DMS 273 treated with DMSO at 0.1 percent for 48 hours (cell line): ENCODE results near the gene SPTBN5.

ENCODE experiments used
- DNase-seq: peaks from one replicate; lab custom pipeline; 2025; lab: John Stamatoyannopoulos, UW

The SPTBN5 gene

GRCh38 chr15:41903782-41904181, 9.9 kb upstream of the SPTBN5 start:
- no peak for DNase-seq

DNA sequence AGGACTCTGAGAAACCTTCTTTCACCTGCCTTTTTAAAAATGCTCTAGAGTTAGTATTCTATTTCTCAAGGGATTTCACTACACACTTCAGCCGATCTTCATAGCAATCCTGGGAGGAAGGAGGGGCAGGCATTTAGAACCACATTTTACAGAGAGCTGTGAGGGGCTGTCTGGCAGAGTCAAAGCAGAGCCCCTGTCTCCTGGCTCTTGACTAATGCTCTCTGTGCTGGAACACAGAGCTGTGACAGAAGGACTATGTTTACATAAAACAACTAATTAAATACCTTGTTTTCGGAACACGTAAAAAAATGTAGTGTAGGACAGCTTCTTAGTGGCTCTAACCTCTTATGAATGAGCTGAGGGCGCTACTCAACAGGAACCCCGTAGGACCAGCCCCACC, 7.6 kb upstream of the SPTBN5 start:
- DNase-seq: no peak

DNA sequence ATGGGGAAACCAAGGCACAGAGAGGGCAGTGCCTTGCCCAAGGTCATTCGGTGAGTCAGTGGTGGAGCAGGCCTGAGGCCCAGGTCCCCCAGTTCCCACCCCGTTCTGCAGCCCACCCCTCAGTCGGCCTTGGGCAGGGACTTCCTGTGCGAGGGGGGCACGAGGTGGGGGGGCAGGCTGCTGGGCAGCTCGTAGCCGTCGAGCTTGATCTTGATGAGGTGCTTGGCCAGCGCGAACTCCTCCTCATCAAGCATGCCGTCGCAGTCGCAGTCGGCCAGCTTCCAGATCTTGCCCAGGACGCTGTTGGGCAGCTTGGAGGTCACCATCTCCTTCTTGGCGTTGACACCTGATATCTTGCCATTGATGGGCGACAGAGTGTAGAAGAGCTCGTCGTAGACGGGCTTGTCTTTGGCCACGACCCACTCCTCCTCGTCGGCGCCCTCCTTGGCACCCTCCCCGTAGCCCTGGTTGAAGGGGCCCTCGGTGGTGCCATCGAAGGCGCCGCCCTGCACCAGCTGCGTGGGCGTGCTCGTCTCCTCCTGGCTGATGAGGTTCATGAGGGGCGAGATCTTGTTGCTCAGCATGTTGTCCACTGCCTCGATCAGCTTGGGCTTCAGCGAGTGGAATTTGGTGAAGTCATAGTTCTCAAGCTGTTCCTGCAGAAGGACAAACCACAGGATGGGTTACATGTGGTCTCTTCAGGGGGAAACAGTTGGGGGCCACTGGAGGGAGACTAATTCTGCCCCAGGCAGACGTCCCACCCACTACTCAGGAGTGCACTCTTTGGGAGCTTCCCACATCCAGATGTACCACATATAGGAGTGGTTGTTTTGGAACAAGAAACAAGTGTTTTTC, 6.9 kb upstream of the SPTBN5 start:
- DNase-seq: peak; percentile 58

DNA sequence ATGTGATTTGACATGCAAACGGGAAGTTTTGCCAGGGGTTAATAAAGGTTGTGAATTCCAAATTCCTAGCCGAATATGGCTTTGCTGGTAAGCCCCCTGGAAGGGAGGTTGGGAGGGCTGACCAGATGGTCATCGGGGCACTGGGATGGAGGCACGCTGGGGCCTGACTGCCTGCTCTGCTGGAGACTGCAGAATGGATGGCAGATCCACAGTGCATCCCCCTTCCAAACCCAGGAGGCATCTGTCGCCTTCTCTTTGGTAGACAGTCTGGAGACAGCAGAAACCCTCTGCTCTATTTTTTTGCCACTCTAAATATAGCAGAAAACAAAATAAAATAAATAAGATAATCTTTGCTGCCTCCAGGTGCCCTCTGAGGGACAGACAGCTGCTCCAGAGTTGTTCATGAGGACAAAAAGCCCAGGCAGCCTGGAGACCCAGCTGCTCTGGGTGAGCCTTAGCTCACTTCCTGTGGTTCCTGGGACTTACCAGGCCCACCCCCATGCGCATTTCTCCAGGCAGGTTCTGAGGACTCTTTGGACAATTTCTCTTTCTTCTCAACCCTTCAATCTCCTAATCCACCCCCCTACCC, 6.1 kb upstream of the SPTBN5 start:
- DNase-seq: peak; percentile 82

- peak; percentile 67 for DNase-seq
These were observed 3.5 kb upstream of the SPTBN5 start for GRCh38 chr15:41897363-41897799.

DNA sequence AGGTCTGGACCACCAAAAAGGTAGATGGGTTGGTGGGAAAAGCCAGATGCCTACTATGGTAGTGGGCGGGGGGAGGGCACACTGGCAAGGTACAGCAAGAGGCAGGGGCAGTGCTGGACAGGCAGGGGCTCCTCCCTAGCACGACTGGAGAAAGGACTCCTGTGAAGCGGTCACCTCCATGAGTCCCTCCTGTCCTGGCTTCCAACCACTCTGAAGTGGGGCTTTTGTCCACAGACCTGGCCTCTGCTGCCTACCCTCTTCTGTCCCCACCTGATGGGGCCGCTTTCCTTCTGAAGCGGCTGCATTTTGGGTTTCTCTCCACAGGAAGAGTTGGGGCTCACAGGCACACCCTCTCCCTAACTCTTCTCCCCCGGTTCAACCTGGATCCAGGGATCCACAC, 2.7 kb upstream of the SPTBN5 start:
- DNase-seq: no peak

GRCh38 chr15:41895957-41896356, 2.1 kb upstream of the SPTBN5 start:
- no peak for DNase-seq

- no peak for DNase-seq
These were observed 1.6 kb upstream of the SPTBN5 start for GRCh38 chr15:41895491-41895890.

- DNase-seq: no peak
These were observed 1.1 kb upstream of the SPTBN5 start for GRCh38 chr15:41894791-41895463.

- no peak for DNase-seq
These were observed 468 bp upstream of the SPTBN5 start for GRCh38 chr15:41894251-41894790.

GRCh38 chr15:41892621-41893421, 1.0 kb downstream of the SPTBN5 start:
- DNase-seq: no peak

- no peak for DNase-seq
These were observed 1.9 kb downstream of the SPTBN5 start for GRCh38 chr15:41891946-41892345.

GRCh38 chr15:41891226-41891625, 2.6 kb downstream of the SPTBN5 start:
- DNase-seq: no peak

- no peak for DNase-seq
These were observed 3.7 kb downstream of the SPTBN5 start for GRCh38 chr15:41890050-41890690.

DNA sequence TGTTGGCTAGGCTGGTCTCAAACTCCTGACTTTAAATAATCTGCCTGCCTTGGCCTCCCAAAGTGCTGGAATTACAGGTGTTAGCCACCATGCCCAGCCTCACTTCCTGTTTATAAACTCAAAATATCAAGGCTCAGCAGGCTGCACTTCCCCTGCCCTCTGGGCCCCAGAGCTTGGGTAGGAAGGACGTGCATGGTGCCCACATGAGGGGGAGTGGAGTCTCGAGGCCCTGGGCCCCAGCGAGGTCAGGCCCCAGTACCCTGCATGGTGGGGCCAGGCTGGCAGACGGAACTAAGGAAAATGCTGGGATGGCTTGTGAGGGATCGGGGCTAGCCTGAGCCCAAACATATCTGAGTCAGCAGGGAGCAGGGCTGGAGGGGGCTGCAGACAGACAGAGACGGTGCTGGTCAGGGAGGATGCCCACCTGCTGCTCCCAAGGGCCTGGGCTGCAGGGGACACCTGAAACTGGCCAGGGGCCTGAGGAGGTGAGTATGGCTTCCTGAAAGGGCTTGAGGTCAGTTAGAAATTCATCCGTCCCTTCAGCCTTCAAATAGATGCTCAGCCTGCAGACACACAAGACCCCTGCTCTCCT, 5.1 kb downstream of the SPTBN5 start:
- no peak for DNase-seq

DNA sequence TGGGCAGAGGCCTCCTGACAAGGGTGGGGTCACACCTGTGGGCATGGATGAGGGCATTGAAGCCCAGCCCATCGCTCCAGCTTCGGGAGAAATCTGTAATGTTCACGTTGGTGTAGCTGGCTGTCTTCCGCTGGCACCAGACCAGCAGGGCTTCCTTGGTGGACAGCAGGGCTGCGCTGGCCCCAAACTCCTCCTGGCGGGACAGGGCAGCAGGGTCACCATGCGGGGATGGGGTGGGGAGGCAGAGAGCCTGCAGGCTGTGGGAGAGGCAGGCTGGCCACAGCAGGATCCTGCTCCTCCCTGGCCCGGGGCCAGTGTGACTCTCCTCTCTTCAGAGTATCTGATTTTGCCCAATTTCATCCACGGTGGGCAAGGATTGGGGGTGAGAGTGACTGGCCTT, 6.0 kb downstream of the SPTBN5 start:
- DNase-seq: no peak

DNA sequence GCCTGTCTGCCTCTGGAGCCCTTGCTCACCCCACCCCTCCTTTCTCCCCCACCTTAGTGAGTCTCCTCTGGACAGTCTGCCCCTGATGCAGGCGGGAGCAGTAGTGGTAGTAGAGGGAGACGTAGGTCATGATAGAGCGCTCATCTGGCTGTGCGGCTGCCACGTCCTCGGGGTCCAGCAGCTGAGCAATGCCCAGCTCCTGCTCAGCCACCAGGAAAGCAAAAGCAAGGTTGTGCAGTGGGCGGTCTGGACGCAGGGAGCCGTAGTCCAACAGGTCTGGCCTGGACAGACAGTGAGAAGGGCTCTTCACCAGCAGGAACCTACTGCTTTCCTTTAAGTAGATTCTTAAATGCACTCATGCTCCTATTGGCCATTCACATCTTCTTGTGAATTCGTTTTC, 6.7 kb downstream of the SPTBN5 start:
- DNase-seq: no peak

- DNase-seq: no peak
These were observed 7.1 kb downstream of the SPTBN5 start for GRCh38 chr15:41886741-41887140.

DNA sequence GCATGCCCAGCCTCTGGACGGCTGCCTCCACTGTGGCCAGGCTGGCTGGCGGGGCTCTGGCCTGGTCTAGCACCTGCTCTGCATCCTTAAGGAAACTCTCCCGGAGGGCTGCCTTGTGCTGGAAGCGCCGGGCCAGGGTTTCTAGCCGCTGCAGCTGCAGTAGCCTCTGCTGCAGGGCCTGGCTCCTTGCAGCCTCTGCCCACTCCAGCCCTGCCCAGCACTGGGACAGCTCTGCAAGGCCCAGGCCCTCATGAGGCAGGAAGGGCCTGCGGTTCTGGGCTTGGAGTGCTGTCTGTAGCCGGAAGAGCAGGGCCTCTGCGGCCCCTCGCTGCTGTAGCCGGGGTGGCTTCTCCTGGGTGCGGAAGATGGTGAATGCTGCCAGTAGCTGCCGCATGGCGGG, 8.0 kb downstream of the SPTBN5 start:
- no peak for DNase-seq

- no peak for DNase-seq
These were observed 8.5 kb downstream of the SPTBN5 start for GRCh38 chr15:41885321-41885720.

- no peak for DNase-seq
These were observed 9.4 kb downstream of the SPTBN5 start for GRCh38 chr15:41884458-41884857.
